Frontal cortex (tissue), 4 donors: ENCODE data around the gene RGS10. TPM values are rescaled to one million over a fixed set of nuclear protein-coding genes. Genes with fewer than 3 reads are reported as not detected.
"Not testable (repeated sequence)": the region's sequence is repeated elsewhere in the genome, so short reads cannot be mapped to it uniquely, and the experiment has no call there.

Experiments
- DNase-seq, 2 donors: peaks; one replicate each; pipeline ENCODE4 v3.0.0; 2012; ENCODE audit warnings: low spot score in 2 of 2
- FAIRE-seq: peaks from 2 replicates; lab custom pipeline; 2012; peaks lifted over from hg19 to GRCh38; lab: Jason Lieb, UNC
- total RNA-seq: library from RNA; depleted of rRNA; stranded (reverse); fragments of >200 nt; gene quantifications from one replicate; pipeline ENCODE4 v1.2.3, GENCODE V29; 2014
- donor health status: control.
- donor health status: control.
- donor health status: control.

RGS10 gene
- total RNA-seq, 1 donor from 2014 or later, result 8.2 TPM

DNA sequence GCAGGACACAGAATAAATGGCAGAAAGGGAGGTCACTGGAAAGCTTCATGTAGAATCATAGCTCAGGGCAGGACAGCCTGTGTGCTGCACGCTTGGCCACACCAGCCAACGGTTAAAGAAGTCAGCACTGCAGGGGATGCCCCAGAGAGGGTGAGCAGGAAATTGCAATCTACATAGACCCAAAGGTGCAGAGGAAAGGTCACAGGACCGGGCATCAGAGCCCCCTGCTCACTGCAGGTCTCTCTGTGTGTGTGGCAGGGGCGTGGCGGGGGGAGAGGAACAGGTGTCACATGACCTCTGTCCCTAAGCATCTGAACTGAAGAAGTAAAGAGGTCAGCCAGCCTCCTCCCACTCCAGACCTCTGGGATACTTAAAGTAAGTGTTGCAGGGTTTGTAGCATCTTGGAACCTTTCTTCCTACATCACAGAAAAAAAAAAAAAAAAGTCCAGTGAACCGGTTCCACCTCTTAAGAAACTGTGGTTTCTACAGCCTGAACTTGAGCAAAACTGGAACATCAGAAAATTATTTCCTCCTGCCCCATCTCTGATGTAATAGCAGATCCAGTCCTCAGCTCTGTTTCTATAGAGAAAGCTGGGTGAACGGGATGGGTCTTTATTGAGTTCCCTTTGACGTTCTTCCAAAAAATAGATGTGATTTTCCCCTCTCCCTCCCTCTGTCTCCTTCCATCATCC lies 64.3 kb downstream of the RGS10 start:
- no peak for DNase-seq
- FAIRE-seq, result no peak

DNA sequence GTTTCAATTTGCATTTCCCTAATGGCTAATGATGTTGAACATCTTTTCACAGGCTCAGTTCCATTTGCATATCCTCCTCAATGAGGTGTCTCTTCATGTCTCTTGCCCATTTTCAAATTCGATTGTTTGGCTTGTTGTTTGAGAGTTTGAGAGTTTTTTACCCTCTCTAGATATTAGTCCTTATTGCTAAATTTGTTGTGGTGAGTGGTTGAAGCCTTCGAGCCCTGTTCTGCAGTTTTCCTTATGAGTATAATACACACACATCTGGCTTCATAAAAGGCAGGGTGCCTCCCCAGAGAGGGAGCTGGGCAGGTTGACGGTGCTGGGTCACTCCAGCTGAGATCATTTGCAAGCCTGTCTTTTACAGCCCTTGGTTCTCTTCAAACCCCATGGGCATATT lies 65.1 kb downstream of the RGS10 start:
- FAIRE-seq (no peak), DNase-seq (no peak)

DNA sequence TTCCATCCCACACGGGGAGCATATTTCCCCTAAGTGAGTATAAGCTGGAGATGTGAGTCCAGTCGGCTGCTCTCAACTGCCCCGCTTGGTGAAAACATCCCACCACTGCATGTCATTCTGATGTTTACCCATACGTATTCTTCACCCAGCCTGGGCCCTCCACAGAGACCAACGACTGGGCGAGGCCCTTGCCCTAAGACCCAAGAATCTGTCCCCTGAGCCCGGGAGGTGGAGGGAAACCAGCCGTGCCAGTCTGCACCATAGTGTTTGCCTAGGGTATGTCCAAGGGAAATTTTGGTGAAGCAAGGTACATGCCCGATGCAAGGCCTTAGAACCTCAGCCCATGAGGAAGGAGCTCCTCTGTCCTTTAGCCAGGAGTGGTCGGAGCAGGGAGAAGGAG lies 67.9 kb downstream of the RGS10 start:
- FAIRE-seq, result no peak
- DNase-seq, result no peak

DNA sequence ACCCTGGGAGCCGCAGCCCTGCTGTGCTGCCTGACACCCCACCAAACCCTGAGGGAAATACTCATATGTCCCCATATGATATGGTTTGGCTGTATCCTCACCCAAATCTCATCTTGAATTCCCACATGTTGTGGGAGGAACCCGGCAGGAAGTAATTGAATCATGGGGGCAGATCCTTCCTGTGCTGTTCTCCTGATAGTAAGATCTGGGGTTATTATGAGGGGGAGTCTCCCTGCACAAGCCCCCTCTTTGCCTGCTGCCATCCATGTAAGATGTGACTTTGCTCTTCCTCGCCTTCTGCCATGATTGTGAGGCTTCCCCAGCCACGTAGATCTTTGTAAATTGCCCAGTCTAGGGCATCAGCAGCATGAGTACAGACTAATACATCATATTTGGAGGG lies 68.7 kb downstream of the RGS10 start:
- FAIRE-seq (no peak), DNase-seq (no peak)

DNA sequence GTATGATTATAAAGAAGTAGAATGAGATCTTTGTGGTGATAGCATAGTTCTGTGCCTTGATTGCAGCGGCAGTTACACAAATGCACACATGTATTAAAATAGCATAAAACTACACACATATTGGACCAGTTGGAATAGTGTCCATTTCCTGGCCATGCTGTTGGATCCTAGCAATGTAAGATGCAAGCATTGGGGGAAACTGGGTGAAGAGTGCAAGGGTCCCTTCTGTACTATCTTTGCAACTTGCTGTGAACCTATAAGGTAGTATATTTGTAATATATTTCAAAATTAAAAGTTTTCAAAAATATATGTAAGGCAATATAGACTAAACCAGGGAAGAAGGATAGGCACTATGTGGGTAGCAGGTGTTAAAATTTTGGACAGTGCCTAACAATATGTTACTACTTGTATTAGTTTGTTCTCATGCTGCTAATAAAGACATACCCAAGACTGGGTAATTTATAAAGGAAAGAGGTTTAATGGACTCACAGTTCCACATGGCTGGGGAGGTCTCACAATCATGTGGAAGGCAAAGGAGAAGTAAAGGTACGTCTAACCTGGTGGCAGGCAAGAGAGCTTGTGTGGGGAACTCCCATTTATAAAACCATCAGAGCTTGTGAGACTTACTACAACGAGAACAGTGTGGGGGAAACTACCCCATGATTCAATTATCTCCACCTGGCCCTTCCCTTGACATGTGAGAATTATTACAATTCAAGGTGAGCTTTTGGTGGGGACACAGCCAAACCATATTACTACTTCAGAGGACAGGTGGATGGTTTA lies 71.4 kb downstream of the RGS10 start:
- FAIRE-seq, result no peak
- DNase-seq, result no peak

DNA sequence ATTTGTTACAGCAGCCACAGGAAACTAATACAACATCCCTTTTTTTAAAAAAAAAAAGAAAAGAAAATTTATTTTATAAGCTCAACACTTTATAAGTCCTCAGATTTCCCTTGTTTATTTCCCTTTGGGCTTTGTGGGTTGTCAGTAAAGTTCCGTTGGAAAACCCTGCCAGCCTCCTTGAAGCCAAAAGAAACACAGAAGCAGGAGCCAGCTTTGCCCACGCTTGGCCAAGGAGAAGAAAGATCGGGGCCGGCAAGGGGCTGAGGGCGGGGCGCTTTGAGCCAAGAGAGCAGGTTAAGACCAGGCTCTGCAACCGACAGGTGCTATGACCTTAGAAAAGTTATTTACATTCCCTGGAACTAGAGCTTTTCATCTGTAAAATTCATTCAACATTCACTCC lies 72.7 kb downstream of the RGS10 start:
- FAIRE-seq, result no peak

DNA sequence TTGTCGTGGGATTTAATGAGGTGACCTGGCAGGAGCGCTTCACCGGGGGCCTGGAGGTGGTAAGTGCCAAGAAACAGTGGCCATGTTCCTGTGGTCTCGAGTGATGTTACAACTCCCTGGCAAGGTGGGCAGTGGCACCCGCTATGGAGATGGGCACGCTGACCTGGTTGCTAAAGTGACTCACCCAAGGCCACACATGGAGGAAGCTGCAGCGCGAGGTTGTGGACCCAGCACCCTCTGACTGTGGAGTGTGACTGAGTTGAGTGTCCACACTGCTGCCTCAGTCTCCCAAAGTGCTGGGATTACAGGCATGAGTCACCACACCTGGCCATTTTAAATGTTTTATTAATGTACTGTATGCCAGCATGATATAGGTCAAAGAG lies 73.2 kb downstream of the RGS10 start:
- FAIRE-seq (no peak), DNase-seq (no peak)

More for the DNA sequence above, 72.7 kb downstream of the RGS10 start:
- DNase-seq, result no peak

DNA sequence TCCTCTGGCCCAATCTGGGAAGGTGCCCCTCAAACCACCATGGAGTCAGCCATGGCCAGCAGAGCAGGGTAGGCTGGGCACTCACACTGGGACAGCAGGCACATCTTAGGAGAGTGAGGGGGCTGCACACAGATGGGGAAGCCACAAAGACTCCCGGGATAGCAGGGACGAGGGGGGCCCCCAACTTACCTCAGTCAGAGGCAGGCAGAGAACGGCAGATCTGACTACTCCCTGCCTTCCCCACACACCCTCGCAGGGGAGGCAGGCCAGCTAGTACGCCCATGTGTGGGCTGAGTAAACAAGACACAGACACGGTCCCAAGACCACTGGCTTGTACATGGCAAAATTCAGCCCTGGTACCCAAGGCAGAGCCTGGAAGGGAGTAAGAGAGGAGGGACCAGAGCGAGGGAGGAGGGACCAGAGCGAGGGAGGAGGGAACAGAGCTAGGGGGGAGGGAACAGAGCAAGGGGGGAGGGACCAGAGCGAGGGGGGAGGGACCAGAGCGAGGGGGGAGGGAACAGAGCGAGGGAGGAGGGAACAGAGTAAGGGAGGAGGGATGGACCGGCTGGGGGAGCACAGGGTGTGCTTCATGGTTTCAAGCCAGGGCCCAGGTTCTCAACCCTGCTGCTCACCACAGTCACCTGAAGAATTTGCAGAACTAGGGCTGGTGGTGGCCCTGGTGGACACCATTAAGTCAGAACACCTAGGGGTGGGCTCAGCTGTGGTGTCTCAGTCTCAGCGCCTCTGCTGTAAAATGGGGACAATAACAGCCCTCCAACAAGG lies 73.8 kb downstream of the RGS10 start:
- DNase-seq, result no peak
- FAIRE-seq, result no peak

DNA sequence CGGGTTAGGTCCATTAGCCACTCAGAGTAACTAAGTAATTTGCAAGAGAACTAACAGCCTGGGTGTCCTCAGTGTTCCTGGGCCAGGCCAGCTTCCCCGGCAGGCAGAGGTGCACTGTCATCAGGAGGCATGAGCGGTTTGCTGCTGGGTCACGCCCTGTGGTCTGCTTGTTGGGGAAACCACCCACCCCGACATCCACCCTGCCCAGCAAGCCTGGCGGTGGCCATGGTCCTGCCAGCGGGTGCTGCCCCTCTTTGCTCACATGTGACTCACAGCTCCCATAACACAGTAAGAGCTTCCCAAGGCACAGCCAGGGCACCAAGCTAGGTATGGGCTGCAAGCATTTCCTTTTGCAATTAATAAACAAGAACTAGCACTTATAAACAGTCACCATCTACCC lies 75.9 kb downstream of the RGS10 start:
- FAIRE-seq (no peak), DNase-seq (no peak)

DNA sequence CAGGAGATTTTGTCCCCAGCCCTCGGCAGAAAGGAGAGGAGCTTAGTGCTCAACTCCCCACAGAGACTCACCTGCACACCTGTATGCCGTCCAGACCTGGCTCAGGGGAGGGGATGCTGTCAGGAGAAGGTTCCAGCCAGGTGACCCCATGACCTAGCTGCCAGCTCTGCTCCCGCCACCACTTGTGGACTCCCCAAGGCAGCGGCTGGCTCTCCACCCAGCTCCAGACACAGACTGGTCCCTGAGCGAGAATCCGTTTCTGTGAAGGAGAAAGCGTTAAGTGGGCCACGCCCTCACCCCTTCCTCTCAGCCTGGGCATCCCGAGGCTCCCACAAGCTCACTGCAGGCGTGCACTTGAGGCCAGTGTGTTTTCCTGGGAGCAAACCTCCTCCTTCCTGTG lies 76.4 kb downstream of the RGS10 start:
- FAIRE-seq (no peak), DNase-seq (no peak)

DNA sequence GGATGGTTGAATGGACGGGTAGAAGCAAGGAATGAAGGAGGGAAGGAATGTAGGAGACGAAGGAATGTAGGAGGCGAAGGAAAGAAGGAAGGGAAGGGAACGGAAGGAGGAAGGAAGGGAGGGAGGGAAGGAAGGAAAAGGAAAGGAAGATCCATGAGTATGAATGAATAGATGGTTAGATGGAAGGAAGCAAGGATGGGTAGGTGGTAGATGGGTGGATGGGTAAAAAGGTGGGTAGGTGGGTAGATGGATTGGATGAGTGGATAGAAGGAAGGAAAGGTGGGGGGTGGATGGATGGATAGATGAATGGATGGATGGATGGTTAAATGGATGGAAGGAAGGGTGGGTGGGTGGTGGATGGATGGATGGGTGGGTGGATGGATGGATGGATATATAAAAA lies 77.4 kb downstream of the RGS10 start:
- DNase-seq (no peak), FAIRE-seq (no peak)

DNA sequence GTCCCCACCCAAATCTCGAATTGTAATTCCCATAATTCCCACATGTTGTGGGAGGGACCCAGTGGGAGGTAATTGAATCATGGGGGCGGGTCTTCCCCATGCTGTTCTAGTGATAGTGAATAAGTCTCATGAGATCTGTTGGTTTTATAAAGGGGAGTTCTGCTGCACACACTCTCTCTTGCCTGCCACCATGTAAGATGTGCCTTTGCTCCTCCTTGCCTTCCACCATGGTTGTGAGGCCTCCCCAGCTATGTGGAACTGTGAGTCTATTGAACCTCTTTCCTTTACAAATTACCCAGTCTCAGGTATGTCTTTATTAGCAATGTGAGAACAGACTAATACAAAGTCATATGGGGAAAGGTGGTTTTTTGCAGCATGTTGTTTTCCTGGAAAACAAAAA lies 79.3 kb downstream of the RGS10 start:
- not testable (repeated sequence) for FAIRE-seq

DNA sequence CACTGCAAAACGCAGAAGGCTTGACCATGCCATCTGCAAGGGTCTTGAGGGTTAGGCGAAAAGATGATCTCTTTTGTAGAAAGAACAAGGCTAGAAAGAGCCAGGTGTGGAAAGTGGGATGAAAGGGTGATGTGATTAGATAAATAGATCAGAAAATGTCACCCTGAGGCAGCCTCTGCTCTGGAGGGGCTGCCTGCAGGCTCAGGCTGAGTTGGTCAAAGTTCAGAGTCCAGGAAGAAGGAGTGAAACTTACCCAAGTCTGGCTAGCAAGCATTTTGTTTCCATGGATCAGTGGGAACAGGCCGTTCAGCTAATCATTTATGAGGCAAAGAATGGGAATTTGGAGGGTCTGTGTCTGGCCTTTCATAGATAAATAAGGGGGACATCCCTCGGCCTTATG lies 79.7 kb downstream of the RGS10 start:
- FAIRE-seq (no peak), DNase-seq (no peak)

More for the DNA sequence above, 79.3 kb downstream of the RGS10 start:
- not testable (repeated sequence) for DNase-seq

DNA sequence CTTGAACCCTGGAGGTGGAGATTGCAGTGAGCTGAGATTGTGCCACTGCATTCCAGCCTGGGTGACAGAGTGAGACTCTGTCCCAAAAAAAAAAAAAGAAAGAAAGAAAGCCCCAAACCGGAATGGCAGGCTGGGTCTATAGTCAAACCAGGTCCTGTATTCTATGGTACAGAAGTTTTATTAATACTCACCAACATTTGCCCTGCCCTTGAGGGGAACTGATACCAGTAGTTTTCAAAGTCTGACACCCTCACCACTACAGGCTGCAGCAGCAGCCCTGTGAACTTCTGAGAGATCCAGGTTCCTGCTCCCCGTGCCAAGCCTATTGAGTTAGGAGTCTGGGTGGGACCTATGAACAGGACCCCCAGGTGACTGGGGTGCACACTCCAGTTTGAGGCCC lies 80.6 kb downstream of the RGS10 start:
- DNase-seq, result no peak
- no peak for FAIRE-seq

DNA sequence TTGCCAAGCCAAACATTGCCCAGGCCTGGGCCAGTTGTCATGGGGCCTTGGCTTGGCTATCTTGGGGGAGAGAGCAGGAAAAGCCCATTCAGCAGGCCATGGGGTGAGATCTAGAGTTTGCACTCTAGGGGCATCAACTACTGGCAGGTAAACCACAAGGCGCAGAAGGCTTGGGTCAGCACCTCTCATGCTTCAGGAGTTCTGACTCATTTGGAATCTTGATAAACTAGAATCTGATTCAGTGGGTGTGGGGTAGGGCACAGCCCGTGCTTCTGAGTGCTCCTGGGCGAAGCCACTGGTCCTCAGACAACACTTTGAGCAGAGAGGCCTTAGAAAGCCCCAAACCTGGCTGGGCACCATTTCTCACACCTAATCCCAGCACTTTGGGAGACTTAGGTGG lies 81.1 kb downstream of the RGS10 start:
- FAIRE-seq (no peak), DNase-seq (no peak)

DNA sequence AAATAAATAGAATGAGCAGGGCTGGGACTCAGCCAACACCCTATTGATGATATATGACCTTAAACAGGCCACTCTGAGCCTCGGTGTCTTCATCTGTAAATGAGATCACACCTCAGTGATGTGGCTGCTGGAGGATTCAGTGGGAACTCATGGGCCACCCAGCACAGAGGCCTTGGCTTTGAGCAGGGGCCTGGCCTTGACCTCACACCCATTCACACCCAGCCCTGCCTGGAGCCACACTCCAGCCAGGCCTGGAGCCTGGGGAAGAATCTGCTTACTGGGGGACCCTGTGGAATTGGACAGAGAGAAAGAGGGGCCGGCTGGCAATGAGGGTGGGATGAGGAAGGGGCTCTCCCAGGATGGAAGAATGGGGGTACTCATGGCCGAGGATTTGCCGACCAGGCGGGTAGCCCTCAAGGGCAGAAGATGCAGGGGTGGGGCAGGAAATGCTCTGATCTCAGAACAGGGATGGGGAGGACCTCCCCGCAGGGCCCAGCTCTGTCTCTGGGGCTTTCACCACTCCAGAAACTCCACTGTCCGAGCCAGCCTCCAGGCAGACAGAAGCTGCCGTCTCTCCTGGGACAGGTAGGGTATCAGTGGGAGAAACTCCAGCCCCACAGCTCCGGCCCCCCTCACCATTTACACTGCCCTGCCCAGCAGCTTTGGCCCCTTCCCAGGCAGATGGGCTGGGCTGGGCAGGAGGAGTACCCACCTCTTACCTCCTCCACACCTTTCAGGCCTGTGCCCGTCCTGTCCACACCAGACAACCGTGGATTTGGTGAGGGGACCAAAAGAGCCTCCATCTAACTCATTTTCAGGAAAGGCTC lies 81.9 kb downstream of the RGS10 start:
- DNase-seq (no peak), FAIRE-seq (no peak)

DNA sequence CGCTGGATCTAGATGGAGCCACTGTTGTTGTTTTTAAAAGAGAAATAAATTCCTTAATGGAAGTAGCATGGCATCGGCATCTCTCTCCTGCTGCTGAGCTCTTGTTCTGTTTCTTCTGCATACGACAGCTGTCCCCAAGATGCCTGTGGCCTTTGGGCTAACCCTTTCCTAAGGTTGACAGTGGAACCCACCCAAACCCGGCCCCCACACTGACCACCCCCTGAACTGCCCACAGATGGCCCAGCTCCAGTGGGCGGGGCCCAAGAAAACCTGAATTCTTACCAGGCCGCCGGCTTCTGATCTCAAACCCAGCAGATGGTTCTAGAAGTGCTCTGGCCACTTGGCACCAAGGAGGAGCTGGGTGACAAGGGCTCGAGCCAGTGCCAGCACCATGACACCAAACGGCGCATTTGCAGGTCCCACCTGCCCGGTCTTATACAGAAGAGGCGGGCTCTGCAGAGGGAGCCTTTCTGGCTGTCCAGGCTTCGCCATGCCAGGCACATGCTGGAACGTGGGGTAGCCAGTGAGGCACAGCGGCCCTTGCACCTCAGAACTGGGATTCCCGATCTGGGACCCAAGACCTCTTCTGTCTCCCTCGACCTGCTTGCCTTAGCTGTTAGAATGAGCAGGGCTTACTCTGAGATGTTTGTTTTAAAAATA lies 82.7 kb downstream of the RGS10 start:
- FAIRE-seq (no peak), DNase-seq (no peak)

DNA sequence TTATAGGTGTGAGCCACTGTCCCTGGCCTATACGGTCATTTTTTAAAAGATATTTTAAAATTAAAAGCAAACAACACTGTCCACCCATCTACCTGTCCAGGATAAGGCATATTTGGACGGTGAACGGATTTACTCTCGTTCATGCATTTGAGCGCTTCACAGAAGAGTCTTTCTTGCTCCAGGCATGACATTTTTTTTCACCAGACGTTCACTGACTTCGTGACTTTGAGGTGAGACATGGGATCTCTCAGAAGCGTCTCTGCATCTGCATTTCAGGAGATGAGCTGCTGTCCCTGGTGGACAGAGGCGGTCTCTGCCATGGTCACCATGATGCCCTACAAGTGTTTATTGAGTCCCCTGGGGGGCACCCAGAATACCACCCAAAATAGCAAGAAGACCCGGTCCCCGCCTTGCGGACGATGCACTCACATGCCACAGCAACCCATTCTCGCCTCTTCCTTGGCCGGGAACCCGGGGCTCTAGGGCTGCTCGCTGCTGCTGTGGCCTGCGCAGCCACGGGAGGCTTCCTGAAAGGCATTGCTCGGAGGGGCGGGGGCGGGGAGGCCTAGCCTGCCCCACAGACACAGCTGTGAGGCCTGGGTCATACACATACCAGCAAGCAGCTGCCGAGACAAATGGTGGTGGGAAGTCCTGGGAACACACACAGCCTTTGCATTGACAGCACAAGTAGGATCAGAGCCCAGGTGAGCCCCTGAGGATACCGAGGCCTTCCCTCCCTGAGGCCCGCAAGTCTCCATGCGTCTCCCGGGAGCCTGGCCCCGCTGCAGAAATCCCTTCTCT lies 84.4 kb downstream of the RGS10 start:
- FAIRE-seq (no peak), DNase-seq (no peak)

DNA sequence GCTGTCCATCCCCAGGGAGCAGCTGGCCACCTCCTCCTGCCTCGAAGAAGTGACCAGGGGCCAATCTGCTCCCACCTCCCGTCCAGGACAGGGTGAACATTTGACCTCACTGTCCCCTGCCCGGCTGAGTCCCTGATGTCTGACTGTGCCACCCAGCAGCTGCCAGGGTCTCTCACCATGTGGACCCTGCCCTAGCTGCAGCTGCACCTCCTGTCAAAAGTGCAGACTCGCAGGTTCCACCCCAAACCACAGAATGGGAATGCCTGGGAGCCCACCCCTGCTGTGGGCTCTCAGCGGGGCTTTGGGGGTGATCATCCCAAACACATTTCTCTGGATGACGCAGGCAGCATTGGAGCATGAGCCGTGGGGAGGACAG lies 86.1 kb downstream of the RGS10 start:
- FAIRE-seq (no peak), DNase-seq (no peak)
